GM18507 (cell line): Measurements from ENCODE around the gene NBAS.

Experiments
- DNase-seq: peaks from one replicate; pipeline ENCODE4 v3.0.0; 2011; ENCODE audit warnings: low read depth; ENCODE audit not compliant: insufficient read length; ENCODE audit errors: extremely low spot score
- FAIRE-seq: peaks from 2 replicates; lab custom pipeline; 2011; peaks lifted over from hg19 to GRCh38; lab: Jason Lieb, UNC

Gene NBAS

DNA sequence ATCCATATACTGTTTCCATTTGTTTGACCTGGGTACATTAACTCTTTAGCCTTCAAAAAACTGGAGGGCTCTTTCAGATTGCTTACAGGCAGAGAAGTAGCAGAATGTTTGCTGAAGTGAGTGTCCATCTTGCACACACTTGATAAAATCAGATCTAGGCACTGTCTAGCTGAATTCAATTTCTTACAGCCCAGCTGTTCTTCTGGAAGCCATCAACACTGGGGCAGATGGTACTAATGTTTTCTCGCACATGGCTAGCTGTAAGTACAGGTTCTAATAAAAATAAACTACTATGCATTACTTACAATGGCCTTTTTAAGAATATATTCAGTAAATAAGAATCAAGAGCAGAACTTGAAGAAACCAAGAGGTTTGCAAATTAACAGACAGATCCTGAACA, 175.9 kb downstream of the NBAS start:
- DNase-seq = no peak
- FAIRE-seq = no peak

DNA sequence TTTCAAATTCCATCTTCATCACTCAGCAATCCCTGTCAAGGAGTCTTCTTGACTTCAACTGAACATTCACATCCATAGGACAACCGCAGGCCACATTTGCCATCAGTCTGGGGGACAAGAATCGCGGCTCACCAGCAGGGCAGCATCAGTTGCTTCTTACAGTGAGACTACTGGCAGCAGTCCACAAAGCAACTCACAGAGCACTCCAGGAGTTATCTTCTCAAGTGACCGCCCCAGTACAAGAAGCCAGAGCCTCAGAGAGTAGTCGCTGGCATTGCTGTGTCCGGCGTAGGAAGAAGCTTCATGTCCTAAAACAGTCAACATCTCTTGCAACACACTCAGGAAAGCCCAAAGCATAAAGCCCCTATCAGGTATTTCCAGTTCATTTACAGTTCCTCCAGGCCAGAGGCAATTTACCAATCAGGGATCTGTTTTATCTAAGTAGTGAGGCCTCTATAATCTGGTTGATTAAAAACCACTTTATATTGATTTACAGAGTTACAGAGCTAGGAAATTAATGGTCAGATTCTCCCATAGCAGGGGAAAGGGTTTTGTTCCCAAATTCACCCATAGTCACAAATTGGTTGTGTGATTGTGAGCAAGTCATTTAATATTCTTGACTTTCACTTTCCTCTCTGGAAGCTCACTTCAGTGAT, 177.3 kb downstream of the NBAS start:
- no peak for DNase-seq
- FAIRE-seq = no peak

DNA sequence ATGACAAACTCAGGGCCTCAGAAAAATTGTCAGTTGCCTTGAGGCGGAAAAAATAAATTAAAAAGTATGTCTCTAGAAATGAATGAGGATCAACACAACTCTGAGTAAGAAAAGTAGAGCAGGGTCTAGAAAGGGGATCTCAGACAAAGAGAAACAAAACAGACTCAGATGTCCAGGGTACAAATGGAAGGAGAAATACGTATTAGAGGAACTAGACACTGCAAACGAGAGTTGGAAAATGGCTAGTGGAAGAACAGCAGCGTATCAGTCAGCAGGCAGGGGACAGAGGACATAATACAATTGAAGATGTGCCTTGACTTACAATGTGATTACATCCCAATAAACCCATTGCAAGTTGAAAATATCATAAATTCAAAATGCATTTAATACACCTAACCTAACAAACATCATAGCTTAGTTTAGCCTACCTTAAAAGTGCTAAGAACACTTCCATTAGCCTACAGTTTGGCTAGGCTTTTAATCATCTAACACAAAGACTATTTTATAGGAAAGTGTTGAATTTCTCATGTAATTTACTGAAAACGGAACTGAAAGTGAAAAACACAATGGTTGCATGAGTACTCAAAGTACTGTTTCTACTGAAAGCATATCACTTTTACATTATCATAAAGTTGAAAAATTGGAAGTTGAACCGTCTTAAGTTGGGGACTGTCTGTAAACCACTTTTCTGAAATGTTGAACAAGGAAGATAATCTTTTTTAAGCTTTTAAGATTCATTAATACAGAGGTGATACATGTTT, 182.8 kb downstream of the NBAS start:
- FAIRE-seq (peak; percentile 73), DNase-seq (no peak)

DNA sequence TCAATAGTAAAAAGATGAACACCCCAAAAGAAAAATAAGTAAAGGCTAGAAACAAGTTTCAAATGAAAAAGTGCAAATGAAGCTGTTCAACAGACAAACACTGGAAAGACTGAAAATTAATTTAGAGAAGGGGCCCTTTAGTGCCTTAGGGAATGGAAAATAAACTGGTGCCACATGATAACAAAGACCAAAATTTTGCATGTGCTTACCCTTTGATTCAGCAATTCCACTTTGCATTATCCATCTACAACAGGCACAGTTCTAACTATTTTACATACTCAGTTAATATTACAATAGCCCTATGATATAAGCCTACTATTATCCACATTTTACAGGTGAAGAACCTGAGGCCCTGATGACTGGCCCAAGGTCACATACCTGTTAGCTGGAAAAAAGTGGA, 183.9 kb downstream of the NBAS start:
- no peak for DNase-seq
- FAIRE-seq = no peak

DNA sequence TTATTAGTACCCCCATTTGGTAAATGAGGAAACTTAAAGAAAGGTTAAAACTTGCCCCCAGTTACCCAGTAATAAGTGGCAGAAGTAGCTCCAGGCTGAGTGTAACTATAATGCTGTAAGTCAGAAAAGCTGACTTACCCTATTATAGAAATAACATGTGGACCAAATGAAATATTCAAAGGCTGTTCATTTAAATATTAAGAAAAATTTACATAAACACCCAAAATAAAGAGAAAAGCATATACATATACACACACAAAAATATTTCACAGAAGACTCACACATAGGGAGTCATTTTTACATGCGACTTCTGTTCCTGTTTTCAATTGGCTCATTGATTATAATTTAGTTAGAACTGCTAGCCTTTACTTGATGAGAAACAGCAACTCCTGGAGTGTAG, 189.1 kb downstream of the NBAS start:
- FAIRE-seq = no peak
- DNase-seq = no peak

DNA sequence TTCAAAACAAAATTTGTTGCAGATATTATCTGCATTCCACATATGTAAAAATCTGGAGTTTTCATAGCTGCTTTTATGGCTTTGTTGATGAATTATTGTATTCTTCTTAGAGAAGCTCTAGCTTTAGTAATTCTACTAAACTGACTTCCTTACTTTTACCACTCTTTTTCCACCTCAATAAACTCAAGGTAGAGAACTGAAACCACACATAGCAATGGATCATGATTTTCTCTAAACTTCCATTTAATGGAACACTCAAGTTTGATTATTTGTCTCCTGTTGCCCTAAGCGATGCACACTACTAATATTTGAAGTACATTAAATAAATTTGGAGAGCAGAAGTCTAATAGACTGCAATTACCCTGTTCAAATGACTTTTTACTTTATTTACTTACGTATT, 192.0 kb downstream of the NBAS start:
- FAIRE-seq = no peak

DNA sequence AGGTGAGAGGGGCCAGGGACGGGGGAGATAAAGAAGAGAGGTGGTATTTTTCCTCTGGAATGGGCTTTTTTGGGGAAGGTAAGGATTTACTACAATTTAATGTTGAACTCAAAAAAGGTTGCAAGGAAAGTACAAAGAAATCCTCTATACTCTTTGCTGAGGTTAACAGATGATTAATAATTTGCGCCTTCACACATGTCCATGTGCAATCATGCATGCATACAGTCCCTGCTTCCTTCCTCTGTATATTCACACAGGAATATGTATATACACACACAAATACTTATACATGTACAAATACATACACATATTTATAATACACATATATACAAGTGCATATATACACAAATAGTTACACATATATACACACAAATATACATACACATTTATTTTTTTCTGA, 193.4 kb downstream of the NBAS start:
- DNase-seq (no peak), FAIRE-seq (no peak)

More for the DNA sequence above, 192.0 kb downstream of the NBAS start:
- no peak for DNase-seq

DNA sequence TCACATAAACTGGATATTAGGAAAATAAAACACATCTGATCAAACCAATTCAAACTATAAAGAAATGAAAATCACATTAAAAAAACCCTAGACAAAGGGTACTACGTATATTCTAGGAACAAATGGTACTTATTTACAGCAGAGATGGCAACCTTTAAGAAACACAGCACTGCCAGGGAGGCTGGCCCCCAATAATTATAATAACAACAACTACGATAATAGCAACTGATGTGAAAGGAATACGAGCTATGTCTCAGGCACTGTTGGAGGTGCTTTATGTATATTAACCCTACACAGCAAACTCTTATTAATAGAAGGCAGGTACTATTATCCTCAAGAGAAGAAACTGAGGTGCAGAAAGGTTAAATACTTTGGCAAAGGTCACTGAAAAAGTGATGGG, 193.9 kb downstream of the NBAS start:
- DNase-seq (no peak), FAIRE-seq (no peak)

DNA sequence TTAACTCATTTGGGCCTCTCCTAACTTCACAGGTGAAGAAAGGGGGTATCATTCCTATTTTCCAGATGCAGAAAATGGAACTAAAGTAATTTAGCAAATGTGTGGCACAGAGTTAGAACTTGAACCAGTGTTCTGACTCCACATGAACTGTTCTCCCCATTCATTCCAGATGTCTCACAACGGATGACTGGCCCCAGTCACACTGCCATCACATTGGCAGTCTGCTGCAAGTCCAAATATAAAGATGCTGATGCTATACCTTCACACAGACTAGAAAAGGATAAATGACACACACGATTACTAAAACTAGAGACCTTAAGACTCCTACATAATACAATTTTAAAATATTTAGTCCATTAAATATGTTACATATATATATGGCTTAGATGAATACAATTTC, 195.7 kb downstream of the NBAS start:
- DNase-seq (no peak), FAIRE-seq (no peak)

DNA sequence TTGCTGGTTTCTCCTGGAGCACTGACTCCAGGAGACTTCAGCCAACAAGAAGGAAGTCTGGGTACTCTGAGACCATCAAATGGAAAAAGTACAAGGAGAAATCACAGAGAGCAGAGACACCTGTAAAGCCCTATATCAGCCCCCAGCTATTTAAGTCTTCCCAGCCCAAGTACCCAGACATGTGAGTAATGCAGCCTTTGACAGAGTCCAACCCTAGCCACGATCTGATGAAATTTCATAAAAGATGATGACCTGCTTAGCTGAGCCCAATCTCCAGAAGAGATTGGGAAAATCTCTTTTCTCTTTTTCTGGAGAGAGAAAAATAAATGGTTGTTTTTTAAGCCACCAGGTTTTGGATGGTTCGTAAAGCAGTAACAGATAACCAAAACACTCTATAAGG, 196.6 kb downstream of the NBAS start:
- no peak for DNase-seq
- no peak for FAIRE-seq

DNA sequence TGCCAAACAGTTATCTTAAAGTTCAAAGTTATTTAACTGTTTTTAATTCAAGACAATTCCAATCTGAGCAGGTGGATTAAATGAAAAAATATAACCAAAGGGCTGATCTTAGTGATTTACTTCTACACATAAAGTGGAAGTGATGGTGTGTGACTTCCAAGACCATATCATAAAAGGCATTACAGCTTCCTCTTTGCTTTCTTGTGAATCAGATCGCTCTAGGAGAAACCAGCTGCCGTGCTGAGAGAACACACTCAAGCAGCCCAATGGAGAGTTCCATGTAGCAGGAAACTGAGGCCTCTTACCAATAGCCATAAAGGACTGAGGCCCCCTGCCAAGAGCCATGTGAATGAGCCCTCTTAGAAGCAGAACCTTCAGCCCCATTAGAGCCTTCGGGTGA, 197.4 kb downstream of the NBAS start:
- DNase-seq (no peak), FAIRE-seq (no peak)

DNA sequence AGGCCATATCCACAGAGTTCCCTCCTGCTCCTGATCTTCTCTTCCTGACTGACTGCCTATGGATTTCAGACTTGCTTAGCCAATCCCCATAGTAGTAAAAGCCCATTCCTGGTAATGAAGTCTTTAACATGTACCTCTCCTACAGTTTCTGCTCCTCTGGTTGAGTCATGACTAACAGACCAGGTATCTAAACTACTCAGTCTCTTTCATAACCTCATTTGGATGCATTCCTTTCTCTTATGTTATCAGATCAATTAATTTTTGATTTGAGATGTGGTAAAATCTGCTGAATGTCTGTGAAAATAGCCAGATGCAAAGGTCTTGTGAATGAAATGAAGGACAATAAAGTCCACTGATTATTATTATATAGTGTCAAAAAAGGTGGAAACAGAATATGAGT, 198.0 kb downstream of the NBAS start:
- DNase-seq = no peak
- no peak for FAIRE-seq

DNA sequence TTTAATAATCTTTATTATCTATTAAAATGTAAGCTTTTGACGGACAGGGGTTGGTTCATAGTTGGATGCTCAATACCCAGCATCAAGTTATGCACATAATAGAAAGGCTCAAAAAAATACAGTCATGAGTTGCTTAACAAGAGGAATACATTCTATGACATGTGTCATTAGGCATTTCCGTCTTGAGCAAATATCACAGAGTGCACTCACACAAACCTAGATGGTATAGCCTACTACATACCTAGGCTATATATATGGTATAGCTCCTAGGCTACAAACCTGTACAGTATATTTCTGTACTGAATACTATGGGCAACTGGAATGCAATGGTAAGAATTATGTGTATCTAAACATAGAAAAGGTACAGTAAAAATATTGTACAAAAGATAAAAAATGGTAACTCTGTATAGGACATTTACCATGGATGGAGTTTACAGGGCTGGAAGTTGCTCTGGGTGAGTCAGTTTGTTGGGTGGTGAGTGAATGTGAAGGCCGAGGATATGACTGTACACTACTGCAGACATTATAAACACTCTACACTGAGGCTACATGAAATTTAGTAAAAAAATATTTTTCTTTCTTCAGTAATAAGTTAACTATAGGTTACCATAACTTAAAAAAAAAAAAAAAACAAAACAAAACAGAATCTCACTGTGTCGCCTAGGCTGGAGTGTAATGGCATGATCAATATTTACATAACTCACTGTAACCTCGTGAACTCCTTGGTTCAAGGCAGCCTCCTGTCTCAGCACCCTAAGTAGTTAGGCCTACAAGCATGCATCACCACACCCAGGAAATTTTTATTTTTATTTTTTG, 201.2 kb downstream of the NBAS start:
- FAIRE-seq = no peak
- DNase-seq = no peak

DNA sequence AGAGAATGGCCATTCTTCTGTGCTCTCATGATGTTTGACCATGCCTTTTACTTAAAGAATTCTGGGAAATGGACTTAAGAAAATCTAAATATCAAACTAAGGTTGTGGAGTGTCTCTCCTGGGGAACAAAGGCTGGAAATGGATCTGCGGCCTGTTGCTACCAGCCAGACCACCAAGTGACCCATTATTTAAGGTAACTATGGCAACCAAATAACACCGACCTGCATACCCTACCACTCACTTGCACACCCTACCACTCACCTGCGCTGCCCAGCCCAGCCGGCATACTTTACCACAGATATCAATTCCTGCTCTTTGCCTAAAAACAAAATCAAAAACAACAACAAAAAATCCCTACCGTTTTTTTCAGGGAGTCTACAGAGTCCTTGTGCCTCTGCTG, 203.2 kb downstream of the NBAS start:
- no peak for DNase-seq
- FAIRE-seq = no peak

DNA sequence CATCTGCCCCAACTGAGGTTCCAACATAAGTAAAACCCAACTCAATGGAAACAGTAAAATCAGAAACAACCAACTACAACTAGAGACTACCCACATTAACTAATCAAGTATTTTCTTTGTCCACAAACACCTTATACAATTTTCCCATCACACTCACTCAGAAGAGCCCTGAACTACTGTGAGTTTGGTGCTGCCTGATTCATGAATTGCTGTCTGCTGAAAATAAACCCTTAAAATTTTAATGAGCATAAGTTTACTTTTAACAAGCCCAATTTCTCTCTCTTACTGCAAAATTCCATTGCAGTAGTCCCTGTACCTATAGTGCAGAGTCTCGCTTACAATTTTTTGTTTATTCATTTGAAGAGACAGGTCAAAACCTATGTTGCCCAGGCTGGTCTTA, 203.9 kb downstream of the NBAS start:
- DNase-seq (no peak), FAIRE-seq (no peak)

DNA sequence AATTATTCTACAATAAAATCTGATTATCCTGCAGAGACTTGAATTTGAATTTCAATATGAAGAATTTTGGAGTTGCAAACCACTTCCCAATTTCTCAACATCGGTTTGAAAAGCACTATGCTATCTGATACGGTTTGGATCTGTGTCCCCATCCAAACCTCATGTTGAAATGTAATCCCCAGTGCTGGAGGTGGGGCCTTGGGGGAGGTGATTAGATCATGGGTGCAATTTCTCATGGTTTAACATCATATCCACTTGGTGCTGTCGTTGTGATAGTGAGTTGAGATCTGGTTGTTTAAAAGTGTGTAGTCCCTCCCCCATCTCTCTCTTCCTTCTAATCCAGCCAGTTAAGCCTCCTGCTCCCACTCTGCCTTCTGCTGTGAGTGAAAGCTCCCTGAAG, 205.7 kb downstream of the NBAS start:
- FAIRE-seq (no peak), DNase-seq (no peak)

DNA sequence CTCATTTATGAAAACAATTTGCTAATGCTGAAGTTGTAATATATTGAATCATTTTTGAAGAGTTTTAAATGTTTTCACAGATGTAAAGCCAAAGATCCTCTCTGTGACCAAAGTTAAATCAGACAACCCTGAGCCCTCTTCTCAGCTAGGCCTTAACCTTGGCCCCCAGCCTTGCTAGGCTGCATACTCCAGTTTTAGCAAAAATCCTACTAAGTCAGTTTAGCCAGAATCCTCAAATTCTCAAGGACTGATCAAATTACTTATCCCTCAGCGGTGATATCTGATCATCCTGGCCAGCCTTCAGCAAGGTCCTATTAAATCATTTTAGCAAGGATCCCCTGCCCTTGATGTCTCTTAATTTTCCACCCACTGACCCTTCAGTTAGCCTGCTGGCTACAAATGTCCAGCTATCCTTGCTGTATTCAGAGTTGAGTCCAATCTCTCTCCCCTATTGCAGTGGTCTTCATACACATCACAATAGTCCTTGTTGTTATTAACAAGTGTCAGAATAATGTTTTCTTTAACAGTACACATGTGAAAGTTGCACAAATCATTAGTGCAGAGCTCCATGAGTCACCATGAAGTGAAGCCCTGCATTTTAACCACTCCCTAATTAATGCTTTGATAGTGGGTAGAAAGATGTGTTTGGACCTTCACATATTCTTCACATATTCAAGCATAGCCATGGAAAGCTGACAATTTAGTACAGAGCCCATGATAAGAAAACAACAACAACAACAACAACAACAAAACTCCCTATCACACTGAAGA, 206.4 kb downstream of the NBAS start:
- DNase-seq = no peak
- FAIRE-seq = no peak

DNA sequence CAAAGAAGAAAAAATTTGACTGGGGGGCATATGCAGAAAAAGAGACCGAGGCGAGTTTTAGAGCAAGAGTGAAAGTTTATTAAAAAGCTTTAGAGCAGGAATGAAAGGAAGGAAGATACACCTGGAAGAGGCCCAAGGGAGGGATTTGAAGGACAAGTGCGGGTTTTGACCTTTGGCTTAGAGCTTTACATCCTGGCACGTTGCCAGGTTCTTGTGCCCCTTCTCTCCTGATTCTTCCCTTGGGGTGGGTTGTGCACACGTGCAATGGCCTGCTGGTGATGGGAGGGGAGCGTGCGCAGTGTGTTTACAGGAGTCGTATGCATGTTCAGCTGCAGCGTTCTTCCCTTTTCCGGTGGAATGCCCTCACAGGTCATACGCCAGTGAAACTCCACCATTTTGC, 208.8 kb downstream of the NBAS start:
- FAIRE-seq (no peak), DNase-seq (no peak)

DNA sequence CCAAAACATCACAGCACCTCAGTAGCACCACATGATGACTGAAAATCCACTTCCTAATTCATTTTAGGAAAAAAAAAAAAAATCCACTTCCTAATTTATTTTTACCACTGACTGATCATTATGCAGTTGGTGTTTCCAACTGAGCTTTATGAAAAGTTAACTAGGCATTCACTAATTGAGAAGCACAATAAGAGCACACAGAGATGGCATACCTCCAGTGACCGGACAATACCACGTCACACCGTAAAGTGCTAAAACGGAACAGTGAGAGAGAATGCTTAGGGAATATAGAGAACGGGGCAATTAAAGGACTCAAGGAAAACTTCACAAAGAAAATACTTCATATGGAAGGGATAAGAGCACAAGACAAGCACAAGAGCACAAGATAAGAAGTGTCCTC, 212.5 kb downstream of the NBAS start:
- FAIRE-seq (no peak), DNase-seq (no peak)

DNA sequence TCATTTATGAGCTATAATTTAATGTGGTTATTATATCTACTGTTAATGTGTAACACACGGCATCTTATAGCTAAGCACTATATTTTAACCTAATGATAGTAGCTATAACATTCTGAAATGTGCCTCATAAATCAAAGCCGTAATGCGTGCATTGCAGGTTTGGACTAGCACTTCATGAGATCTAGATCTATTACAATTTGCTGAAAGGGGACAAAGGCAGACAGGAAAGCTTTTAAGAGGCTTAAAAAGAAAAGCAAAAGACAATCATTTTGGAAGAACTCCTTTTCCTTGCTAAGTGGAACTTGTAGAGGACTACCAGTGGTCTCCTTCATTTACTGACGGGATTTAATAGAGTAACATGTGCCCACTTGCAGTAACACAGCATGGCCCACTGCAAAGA, 213.1 kb downstream of the NBAS start:
- DNase-seq (no peak), FAIRE-seq (no peak)
